Tibial artery (tissue), 4 donors: ENCODE measurements around the gene DHX35.

Experiments used
- DNase-seq, 2 donors: peaks; one replicate each; pipeline ENCODE4 v3.0.0-alpha.2; 2019
- H3K27ac ChIP-seq, 2 donors: fragments of 200-600 bp; sonication (generic) in 1 of 2; 1 replicate in 1 of 2; 2 replicates in 1 of 2; pipeline ENCODE4 v1.5.1; 2018 to 2019; ENCODE audit warnings: mild to moderate bottlenecking in 1 of 2
- H3K27me3 ChIP-seq, 2 donors: fragments of 200-600 bp; sonication (generic) in 1 of 2; one replicate each; pipeline versions ENCODE4 v1.5.1 to v1.6.0; 2016 to 2019
- H3K36me3 ChIP-seq, 3 donors: fragments of 200-600 bp; sonication (generic) in 2 of 3; one replicate each; pipeline ENCODE4 v1.5.1; 2016 to 2019; ENCODE audit warnings: mild to moderate bottlenecking in 2 of 3
- H3K4me1 ChIP-seq, 4 donors: fragments of 200-600 bp; sonication (generic) in 2 of 4; 1 replicate in 3 of 4; 2 replicates in 1 of 4; pipeline ENCODE4 v1.5.1; 2016 to 2019
- H3K4me3 ChIP-seq, 2 donors: fragments of 200-600 bp; sonication (generic) in 1 of 2; 1 replicate in 1 of 2; 2 replicates in 1 of 2; pipeline ENCODE4 v1.5.1; 2018 to 2019; ENCODE audit warnings: mild to moderate bottlenecking in 2 of 2
- H3K9me3 ChIP-seq, 3 donors: fragments of 200-600 bp; sonication (generic) in 1 of 3; one replicate each; pipeline ENCODE4 v1.5.1; 2016 to 2019
- CTCF ChIP-seq, 2 experiments: fragments of 200-600 bp in 1 of 2; fragments of 450-650 bp in 1 of 2; IDR thresholded peaks; one replicate each; pipeline ENCODE4 v1.5.1; 2017 to 2019; ENCODE audit warnings: antibody characterized with exemption in 2 of 2, mild to moderate bottlenecking in 1 of 2, moderate library complexity in 1 of 2
- intact Hi-C: fragments of 100-400 bp; cut with DNase I; formaldehyde crosslinking; loops from one replicate; pipeline ENCODE4 v1.15.0; 2023; ENCODE audit warnings: low total_unique reads

The DHX35 gene

GRCh38 chr20:38979434-38979833, 17.3 kb downstream of the DHX35 start:
- intact Hi-C loops = no loop called here
- no peak overlapping the region for H3K4me3 ChIP-seq
- no peak for DNase-seq
- TF ChIP-seq CTCF (IDR thresholded peaks at IDR 0.05) = no peak
- no peaks in the 10 kb centered on the region for H3K27me3 ChIP-seq
- H3K9me3 ChIP-seq = no peaks in the 10 kb centered on the region
- H3K27ac ChIP-seq = peak overlapping the region in 1 of 2 donors; percentile 19
- peaks cover 0 to 11% (median 2%) of the 10 kb centered on the region in 4 donors for H3K4me1 ChIP-seq
- H3K36me3 ChIP-seq = peaks cover 0 to 20% (median 0%) of the 10 kb centered on the region in 3 donors

- Histone ChIP-seq H3K4me3 (no peak overlapping the region), H3K36me3 (peaks cover 0 to 18% (median 0%) of the 10 kb centered on the region in 3 donors), H3K9me3 (no peaks in the 10 kb centered on the region), H3K27me3 (no peaks in the 10 kb centered on the region), H3K4me1 (peaks cover 0 to 15% (median 4%) of the 10 kb centered on the region in 4 donors), H3K27ac (peak overlapping the region in 1 of 2 donors; percentile 19)
- no peak for TF ChIP-seq CTCF (IDR thresholded peaks at IDR 0.05)
- intact Hi-C loops = no loop called here
- DNase-seq = no peak
Observed at GRCh38 chr20:38979842-38980241, 17.7 kb downstream of the DHX35 start.

GRCh38 chr20:38982291-38982690, 20.1 kb downstream of the DHX35 start:
- Histone ChIP-seq H3K27me3 (no peaks in the 10 kb centered on the region), H3K36me3 (peaks cover 0 to 6% (median 0%) of the 10 kb centered on the region in 3 donors), H3K4me1 (peaks cover 0 to 39% (median 10%) of the 10 kb centered on the region in 4 donors), H3K4me3 (no peak overlapping the region), H3K9me3 (no peaks in the 10 kb centered on the region), H3K27ac (no peak overlapping the region)
- DNase-seq = no peak
- no peak for TF ChIP-seq CTCF (IDR thresholded peaks at IDR 0.05)
- intact Hi-C loops = no loop called here

GRCh38 chr20:38985060-38985459, 22.9 kb downstream of the DHX35 start:
- peaks cover 0 to 28% (median 8%) of the 10 kb centered on the region in 4 donors for H3K4me1 ChIP-seq
- intact Hi-C loops = no loop called here
- H3K9me3 ChIP-seq = no peaks in the 10 kb centered on the region
- H3K27me3 ChIP-seq = no peaks in the 10 kb centered on the region
- TF ChIP-seq CTCF (IDR thresholded peaks at IDR 0.05) = no peak
- DNase-seq = no peak
- no peak overlapping the region for H3K4me3 ChIP-seq
- H3K27ac ChIP-seq = peak overlapping the region; percentile 54 to 61
- H3K36me3 ChIP-seq = peaks cover 8 to 19% (median 12%) of the 10 kb centered on the region in 3 donors

GRCh38 chr20:38985603-38986170, 23.5 kb downstream of the DHX35 start:
- H3K4me3 ChIP-seq = no peak overlapping the region
- DNase-seq = no peak
- H3K36me3 ChIP-seq = peaks cover 14 to 23% (median 18%) of the 10 kb centered on the region in 3 donors
- H3K9me3 ChIP-seq = no peaks in the 10 kb centered on the region
- no peaks in the 10 kb centered on the region for H3K27me3 ChIP-seq
- H3K27ac ChIP-seq = peak overlapping the region; percentile 54 to 61
- intact Hi-C loops = no loop called here
- TF ChIP-seq CTCF (IDR thresholded peaks at IDR 0.05) = no peak
- H3K4me1 ChIP-seq = peaks cover 0 to 28% (median 8%) of the 10 kb centered on the region in 4 donors
